A549 (cell line): ENCODE data around the gene MLNR.
A peak's percentile ranks its signal among the peaks of the same experiment; 100 is the strongest.

Experiments
- CTCF ChIP-seq: fragments of >200 bp; sonication (Bioruptor Twin); formaldehyde crosslinking; IDR thresholded peaks from 3 replicates; pipeline ENCODE4 v1.5.1; 2016
- EP300 ChIP-seq, 2 experiments: fragments of >200 bp; sonication (Bioruptor Twin); formaldehyde crosslinking; IDR thresholded peaks; 2 replicates in 1 of 2; 3 replicates in 1 of 2; pipeline ENCODE4 v1.6.1; 2016 to 2017
- MAX ChIP-seq: IDR thresholded peaks from 2 replicates; pipeline ENCODE4 v1.6.1; 2012
- MYC ChIP-seq: IDR thresholded peaks from 2 replicates; pipeline ENCODE4 v1.6.1; 2012; ENCODE audit warnings: mild to moderate bottlenecking, inconsistent platforms, low read length, improper control_type of control experiment, borderline replicate concordance
- POLR2A ChIP-seq: IDR thresholded peaks from 2 replicates; pipeline ENCODE4 v1.6.1; 2012; ENCODE audit warnings: mild to moderate bottlenecking, low read length

GRCh38 chr13:49219647-49220035 lies 497 bp upstream of the MLNR start:
- no peak for TF ChIP-seq EP300 (IDR thresholded peaks at IDR 0.05)
- no peak for TF ChIP-seq CTCF
- no peak for TF ChIP-seq POLR2A
- peak; percentile 45; the same call in 1 of the 2 replicates for TF ChIP-seq MAX
- TF ChIP-seq MYC = no peak
